Measurements from ENCODE around the gene MSLN.

DNA sequence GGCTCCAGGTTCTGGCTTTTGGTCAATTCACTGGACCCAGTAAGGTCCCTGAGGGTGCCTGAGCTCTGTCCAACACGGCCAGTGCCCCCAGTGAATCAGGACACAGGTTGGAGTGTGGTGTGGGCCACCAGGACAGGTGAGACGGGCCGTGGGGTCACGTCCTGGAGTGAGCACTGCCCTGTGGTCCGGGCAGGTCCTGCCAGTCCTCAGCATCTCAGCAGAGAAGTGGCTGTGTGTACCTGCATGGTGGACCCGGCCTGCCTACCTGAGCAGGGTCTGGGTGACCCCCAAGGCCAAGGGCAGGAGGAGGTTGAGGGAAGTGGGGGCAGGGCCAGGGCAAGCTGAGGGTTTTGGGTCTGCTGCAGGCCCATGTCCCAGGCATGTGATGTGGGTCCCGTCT lies 41.9 kb downstream of the MSLN start:
- TF ChIP-seq, protein P1, sequence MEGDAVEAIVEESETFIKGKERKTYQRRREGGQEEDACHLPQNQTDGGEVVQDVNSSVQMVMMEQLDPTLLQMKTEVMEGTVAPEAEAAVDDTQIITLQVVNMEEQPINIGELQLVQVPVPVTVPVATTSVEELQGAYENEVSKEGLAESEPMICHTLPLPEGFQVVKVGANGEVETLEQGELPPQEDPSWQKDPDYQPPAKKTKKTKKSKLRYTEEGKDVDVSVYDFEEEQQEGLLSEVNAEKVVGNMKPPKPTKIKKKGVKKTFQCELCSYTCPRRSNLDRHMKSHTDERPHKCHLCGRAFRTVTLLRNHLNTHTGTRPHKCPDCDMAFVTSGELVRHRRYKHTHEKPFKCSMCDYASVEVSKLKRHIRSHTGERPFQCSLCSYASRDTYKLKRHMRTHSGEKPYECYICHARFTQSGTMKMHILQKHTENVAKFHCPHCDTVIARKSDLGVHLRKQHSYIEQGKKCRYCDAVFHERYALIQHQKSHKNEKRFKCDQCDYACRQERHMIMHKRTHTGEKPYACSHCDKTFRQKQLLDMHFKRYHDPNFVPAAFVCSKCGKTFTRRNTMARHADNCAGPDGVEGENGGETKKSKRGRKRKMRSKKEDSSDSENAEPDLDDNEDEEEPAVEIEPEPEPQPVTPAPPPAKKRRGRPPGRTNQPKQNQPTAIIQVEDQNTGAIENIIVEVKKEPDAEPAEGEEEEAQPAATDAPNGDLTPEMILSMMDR (IDR thresholded peaks at IDR 0.05; ENCODE audit: insufficient read depth, low read length, poor library complexity, severe bottlenecking), result no peak
- TF ChIP-seq EZH2phosphoT487 (conservative IDR thresholded peaks at IDR 0.05; ENCODE audit: low read length), result no peak

Data from SU-DHL-6 (cell line).